WTC11 (cell line): Measurements from ENCODE around the gene LRRN4CL. TPM values are rescaled to one million over a fixed set of nuclear protein-coding genes. Genes with fewer than 3 reads are reported as not detected.
A peak's percentile ranks its signal among the peaks of the same experiment; 100 is the strongest.

Experiments
- CREB1 ChIP-seq: sonication (generic); formaldehyde crosslinking; IDR thresholded peaks from 2 replicates; pipeline ENCODE4 v1.8.0; 2023; ENCODE audit warnings: mild to moderate bottlenecking, missing genetic modification reagents
- FOXK1 ChIP-seq: sonication (generic); formaldehyde crosslinking; IDR thresholded peaks from 2 replicates; pipeline ENCODE4 v1.8.0; 2022; ENCODE audit warnings: mild to moderate bottlenecking, moderate library complexity, missing genetic modification reagents
- GABPB1 ChIP-seq: sonication (generic); formaldehyde crosslinking; IDR thresholded peaks from 2 replicates; pipeline ENCODE4 v1.8.1; 2023; ENCODE audit warnings: mild to moderate bottlenecking, missing genetic modification reagents
- GTF2I ChIP-seq: fragments of 250-450 bp; sonication (Bioruptor Pico); conservative IDR thresholded peaks from 2 replicates; pipeline ENCODE4 v1.4.0; 2021; ENCODE audit warnings: mild to moderate bottlenecking
- JAZF1 ChIP-seq: fragments of 250-450 bp; sonication (Bioruptor Pico); IDR thresholded peaks from 2 replicates; pipeline ENCODE4 v1.9.0; 2021; ENCODE audit warnings: moderate library complexity, mild to moderate bottlenecking, inconsistent platforms
- JUN ChIP-seq: sonication (generic); formaldehyde crosslinking; IDR thresholded peaks from 2 replicates; pipeline ENCODE4 v1.8.0; 2023; ENCODE audit warnings: mild to moderate bottlenecking, missing genetic modification reagents
- MXD4 ChIP-seq: fragments of 250-450 bp; sonication (Bioruptor Pico); IDR thresholded peaks from 2 replicates; pipeline ENCODE4 v1.8.0; 2021; ENCODE audit warnings: mild to moderate bottlenecking, moderate library complexity, borderline replicate concordance
- PRRX2 ChIP-seq: fragments of 250-450 bp; sonication (Bioruptor Pico); IDR thresholded peaks from 2 replicates; pipeline ENCODE4 v1.8.0; 2021; ENCODE audit warnings: mild to moderate bottlenecking
- SP1 ChIP-seq: sonication (generic); formaldehyde crosslinking; conservative IDR thresholded peaks from 2 replicates; pipeline ENCODE4 v1.8.1; 2022; ENCODE audit warnings: missing genetic modification reagents
- TEAD1 ChIP-seq: sonication (generic); formaldehyde crosslinking; IDR thresholded peaks from 2 replicates; pipeline ENCODE4 v1.8.0; 2022; ENCODE audit warnings: mild to moderate bottlenecking, missing genetic modification reagents
- ZNF138 ChIP-seq: sonication (generic); formaldehyde crosslinking; conservative IDR thresholded peaks from 2 replicates; pipeline ENCODE4 v1.8.1; 2022; ENCODE audit warnings: mild to moderate bottlenecking, moderate library complexity, missing genetic modification reagents
- total RNA-seq: library from RNA; stranded (reverse); gene quantifications from 3 replicates; pipeline ENCODE4 v1.2.3, GENCODE V29; 2021
- TF ChIP-seq, protein P1 (sequence below): fragments of 250-450 bp; sonication (Bioruptor Pico); IDR thresholded peaks from 2 replicates; pipeline ENCODE4 v1.9.0; 2021; ENCODE audit warnings: mild to moderate bottlenecking
- TF ChIP-seq, protein P2 (sequence below): sonication (generic); formaldehyde crosslinking; IDR thresholded peaks from 2 replicates; pipeline ENCODE4 v1.8.1; 2022; ENCODE audit warnings: low read depth, mild to moderate bottlenecking, moderate library complexity, missing genetic modification reagents, borderline replicate concordance
- TF ChIP-seq, protein P3 (sequence below): fragments of 250-450 bp; sonication (Bioruptor Pico); conservative IDR thresholded peaks from 2 replicates; pipeline ENCODE4 v1.9.0; 2021; ENCODE audit warnings: mild to moderate bottlenecking
- TF ChIP-seq, protein P4 (sequence below): sonication (generic); formaldehyde crosslinking; IDR thresholded peaks from 2 replicates; pipeline ENCODE4 v1.8.1; 2022; ENCODE audit warnings: low read depth, missing genetic modification reagents, borderline replicate concordance
- TF ChIP-seq, protein P5 (sequence below): sonication (generic); formaldehyde crosslinking; IDR thresholded peaks from 2 replicates; pipeline ENCODE4 v1.8.0; 2022; ENCODE audit warnings: missing genetic modification reagents
- TF ChIP-seq, protein P6 (sequence below): sonication (generic); formaldehyde crosslinking; IDR thresholded peaks from 2 replicates; pipeline ENCODE4 v1.8.1; 2022; ENCODE audit warnings: mild to moderate bottlenecking, missing genetic modification reagents, moderate library complexity, borderline replicate concordance
- TF ChIP-seq, protein P7 (sequence below): fragments of 250-450 bp; sonication (Bioruptor Pico); IDR thresholded peaks from 2 replicates; pipeline ENCODE4 v1.9.0; 2021; ENCODE audit warnings: mild to moderate bottlenecking, borderline replicate concordance
- TF ChIP-seq, protein P8 (sequence below): sonication (generic); formaldehyde crosslinking; IDR thresholded peaks from 2 replicates; pipeline ENCODE4 v1.8.1; 2023; ENCODE audit warnings: mild to moderate bottlenecking, missing genetic modification reagents

The LRRN4CL gene
- total RNA-seq, 1 experiment from 2014 or later: 0.39 TPM

DNA sequence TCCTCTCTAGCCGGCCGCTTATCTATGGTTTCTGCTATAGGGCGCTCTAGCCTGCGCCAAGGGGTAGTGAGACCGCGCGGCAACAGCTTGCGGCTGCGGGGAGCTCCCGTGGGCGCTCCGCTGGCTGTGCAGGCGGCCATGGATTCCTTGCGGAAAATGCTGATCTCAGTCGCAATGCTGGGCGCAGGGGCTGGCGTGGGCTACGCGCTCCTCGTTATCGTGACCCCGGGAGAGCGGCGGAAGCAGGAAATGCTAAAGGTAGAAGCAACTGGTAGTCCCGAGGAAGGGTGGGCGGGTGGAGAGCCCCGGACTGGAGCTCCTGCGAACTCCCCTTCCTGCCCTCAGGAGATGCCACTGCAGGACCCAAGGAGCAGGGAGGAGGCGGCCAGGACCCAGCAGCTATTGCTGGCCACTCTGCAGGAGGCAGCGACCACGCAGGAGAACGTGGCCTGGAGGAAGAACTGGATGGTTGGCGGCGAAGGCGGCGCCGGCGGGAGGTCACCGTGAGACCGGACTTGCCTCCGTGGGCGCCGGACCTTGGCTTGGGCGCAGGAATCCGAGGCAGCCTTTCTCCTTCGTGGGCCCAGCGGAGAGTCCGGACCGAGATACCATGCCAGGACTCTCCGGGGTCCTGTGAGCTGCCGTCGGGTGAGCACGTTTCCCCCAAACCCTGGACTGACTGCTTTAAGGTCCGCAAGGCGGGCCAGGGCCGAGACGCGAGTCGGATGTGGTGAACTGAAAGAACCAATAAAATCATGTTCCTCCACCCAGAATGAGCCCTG, 17.5 kb downstream of the LRRN4CL start, which contains the start of the genes LBHD1 and UQCC3 (continued):
- TF ChIP-seq, protein P1, sequence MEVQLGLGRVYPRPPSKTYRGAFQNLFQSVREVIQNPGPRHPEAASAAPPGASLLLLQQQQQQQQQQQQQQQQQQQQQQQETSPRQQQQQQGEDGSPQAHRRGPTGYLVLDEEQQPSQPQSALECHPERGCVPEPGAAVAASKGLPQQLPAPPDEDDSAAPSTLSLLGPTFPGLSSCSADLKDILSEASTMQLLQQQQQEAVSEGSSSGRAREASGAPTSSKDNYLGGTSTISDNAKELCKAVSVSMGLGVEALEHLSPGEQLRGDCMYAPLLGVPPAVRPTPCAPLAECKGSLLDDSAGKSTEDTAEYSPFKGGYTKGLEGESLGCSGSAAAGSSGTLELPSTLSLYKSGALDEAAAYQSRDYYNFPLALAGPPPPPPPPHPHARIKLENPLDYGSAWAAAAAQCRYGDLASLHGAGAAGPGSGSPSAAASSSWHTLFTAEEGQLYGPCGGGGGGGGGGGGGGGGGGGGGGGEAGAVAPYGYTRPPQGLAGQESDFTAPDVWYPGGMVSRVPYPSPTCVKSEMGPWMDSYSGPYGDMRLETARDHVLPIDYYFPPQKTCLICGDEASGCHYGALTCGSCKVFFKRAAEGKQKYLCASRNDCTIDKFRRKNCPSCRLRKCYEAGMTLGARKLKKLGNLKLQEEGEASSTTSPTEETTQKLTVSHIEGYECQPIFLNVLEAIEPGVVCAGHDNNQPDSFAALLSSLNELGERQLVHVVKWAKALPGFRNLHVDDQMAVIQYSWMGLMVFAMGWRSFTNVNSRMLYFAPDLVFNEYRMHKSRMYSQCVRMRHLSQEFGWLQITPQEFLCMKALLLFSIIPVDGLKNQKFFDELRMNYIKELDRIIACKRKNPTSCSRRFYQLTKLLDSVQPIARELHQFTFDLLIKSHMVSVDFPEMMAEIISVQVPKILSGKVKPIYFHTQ: no peak
- TF ChIP-seq JAZF1 (CRISPR knock-in tag): no peak
- TF ChIP-seq PRRX2: no peak
- no peak for TF ChIP-seq GTF2I (CRISPR knock-in tag)
- TF ChIP-seq, protein P2, sequence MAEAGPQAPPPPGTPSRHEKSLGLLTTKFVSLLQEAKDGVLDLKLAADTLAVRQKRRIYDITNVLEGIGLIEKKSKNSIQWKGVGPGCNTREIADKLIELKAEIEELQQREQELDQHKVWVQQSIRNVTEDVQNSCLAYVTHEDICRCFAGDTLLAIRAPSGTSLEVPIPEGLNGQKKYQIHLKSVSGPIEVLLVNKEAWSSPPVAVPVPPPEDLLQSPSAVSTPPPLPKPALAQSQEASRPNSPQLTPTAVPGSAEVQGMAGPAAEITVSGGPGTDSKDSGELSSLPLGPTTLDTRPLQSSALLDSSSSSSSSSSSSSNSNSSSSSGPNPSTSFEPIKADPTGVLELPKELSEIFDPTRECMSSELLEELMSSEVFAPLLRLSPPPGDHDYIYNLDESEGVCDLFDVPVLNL (CRISPR knock-in tag): no peak
- no peak for TF ChIP-seq JUN (CRISPR knock-in tag)
- TF ChIP-seq ZNF138 (CRISPR knock-in tag): no peak
- TF ChIP-seq, protein P3, sequence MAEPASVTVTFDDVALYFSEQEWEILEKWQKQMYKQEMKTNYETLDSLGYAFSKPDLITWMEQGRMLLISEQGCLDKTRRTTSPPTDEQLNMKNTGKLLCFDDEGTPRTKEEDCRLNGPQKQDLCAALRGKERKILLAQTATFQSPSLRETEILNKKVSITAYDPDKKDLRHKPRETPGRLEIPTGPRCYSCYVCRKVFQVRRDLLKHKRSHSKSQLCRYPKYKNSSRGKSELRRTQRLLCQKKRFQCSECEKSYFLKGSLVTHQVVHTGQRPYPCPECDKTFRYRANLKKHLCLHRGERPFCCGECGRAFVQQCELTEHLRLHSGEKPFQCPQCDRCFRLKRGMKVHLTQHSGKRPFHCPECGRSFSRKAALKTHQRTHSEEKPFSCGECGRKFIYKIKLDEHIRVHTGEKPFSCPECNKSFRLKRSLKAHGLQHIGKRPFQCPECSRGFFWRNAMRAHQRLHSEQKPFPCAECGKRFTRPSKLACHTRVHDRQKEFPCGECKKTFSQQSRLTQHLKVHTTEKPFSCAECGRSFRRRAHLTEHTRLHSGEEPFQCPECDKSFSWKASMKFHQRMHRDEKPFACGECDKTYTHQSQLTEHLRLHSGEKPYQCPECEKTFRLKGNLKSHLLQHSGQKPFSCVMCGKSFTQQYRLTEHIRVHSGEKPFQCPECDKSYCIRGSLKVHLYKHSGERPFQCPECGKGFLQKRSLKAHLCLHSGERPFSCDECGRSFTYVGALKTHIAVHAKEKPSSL: no peak
- TF ChIP-seq CREB1 (CRISPR knock-in tag): no peak
- TF ChIP-seq FOXK1 (CRISPR knock-in tag): peak; percentile 82
- no peak for TF ChIP-seq MXD4 (CRISPR knock-in tag)
- TF ChIP-seq, protein P4, sequence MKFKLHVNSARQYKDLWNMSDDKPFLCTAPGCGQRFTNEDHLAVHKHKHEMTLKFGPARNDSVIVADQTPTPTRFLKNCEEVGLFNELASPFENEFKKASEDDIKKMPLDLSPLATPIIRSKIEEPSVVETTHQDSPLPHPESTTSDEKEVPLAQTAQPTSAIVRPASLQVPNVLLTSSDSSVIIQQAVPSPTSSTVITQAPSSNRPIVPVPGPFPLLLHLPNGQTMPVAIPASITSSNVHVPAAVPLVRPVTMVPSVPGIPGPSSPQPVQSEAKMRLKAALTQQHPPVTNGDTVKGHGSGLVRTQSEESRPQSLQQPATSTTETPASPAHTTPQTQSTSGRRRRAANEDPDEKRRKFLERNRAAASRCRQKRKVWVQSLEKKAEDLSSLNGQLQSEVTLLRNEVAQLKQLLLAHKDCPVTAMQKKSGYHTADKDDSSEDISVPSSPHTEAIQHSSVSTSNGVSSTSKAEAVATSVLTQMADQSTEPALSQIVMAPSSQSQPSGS (CRISPR knock-in tag): peak; percentile 15; the same call in 1 of the 2 replicates
- TF ChIP-seq, protein P5, sequence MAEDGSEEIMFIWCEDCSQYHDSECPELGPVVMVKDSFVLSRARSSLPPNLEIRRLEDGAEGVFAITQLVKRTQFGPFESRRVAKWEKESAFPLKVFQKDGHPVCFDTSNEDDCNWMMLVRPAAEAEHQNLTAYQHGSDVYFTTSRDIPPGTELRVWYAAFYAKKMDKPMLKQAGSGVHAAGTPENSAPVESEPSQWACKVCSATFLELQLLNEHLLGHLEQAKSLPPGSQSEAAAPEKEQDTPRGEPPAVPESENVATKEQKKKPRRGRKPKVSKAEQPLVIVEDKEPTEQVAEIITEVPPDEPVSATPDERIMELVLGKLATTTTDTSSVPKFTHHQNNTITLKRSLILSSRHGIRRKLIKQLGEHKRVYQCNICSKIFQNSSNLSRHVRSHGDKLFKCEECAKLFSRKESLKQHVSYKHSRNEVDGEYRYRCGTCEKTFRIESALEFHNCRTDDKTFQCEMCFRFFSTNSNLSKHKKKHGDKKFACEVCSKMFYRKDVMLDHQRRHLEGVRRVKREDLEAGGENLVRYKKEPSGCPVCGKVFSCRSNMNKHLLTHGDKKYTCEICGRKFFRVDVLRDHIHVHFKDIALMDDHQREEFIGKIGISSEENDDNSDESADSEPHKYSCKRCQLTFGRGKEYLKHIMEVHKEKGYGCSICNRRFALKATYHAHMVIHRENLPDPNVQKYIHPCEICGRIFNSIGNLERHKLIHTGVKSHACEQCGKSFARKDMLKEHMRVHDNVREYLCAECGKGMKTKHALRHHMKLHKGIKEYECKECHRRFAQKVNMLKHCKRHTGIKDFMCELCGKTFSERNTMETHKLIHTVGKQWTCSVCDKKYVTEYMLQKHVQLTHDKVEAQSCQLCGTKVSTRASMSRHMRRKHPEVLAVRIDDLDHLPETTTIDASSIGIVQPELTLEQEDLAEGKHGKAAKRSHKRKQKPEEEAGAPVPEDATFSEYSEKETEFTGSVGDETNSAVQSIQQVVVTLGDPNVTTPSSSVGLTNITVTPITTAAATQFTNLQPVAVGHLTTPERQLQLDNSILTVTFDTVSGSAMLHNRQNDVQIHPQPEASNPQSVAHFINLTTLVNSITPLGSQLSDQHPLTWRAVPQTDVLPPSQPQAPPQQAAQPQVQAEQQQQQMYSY: 0 out of 2 replicates have a peak, but pooled peaks have one; percentile 34
- TF ChIP-seq, protein P6, sequence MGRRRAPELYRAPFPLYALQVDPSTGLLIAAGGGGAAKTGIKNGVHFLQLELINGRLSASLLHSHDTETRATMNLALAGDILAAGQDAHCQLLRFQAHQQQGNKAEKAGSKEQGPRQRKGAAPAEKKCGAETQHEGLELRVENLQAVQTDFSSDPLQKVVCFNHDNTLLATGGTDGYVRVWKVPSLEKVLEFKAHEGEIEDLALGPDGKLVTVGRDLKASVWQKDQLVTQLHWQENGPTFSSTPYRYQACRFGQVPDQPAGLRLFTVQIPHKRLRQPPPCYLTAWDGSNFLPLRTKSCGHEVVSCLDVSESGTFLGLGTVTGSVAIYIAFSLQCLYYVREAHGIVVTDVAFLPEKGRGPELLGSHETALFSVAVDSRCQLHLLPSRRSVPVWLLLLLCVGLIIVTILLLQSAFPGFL (CRISPR knock-in tag): no peak
- TF ChIP-seq, protein P7, sequence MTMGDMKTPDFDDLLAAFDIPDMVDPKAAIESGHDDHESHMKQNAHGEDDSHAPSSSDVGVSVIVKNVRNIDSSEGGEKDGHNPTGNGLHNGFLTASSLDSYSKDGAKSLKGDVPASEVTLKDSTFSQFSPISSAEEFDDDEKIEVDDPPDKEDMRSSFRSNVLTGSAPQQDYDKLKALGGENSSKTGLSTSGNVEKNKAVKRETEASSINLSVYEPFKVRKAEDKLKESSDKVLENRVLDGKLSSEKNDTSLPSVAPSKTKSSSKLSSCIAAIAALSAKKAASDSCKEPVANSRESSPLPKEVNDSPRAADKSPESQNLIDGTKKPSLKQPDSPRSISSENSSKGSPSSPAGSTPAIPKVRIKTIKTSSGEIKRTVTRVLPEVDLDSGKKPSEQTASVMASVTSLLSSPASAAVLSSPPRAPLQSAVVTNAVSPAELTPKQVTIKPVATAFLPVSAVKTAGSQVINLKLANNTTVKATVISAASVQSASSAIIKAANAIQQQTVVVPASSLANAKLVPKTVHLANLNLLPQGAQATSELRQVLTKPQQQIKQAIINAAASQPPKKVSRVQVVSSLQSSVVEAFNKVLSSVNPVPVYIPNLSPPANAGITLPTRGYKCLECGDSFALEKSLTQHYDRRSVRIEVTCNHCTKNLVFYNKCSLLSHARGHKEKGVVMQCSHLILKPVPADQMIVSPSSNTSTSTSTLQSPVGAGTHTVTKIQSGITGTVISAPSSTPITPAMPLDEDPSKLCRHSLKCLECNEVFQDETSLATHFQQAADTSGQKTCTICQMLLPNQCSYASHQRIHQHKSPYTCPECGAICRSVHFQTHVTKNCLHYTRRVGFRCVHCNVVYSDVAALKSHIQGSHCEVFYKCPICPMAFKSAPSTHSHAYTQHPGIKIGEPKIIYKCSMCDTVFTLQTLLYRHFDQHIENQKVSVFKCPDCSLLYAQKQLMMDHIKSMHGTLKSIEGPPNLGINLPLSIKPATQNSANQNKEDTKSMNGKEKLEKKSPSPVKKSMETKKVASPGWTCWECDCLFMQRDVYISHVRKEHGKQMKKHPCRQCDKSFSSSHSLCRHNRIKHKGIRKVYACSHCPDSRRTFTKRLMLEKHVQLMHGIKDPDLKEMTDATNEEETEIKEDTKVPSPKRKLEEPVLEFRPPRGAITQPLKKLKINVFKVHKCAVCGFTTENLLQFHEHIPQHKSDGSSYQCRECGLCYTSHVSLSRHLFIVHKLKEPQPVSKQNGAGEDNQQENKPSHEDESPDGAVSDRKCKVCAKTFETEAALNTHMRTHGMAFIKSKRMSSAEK (CRISPR knock-in tag): no peak
- TF ChIP-seq GABPB1 (CRISPR knock-in tag): no peak; the same call in 1 of the 2 replicates
- TF ChIP-seq TEAD1 (CRISPR knock-in tag): no peak
- TF ChIP-seq, protein P8, sequence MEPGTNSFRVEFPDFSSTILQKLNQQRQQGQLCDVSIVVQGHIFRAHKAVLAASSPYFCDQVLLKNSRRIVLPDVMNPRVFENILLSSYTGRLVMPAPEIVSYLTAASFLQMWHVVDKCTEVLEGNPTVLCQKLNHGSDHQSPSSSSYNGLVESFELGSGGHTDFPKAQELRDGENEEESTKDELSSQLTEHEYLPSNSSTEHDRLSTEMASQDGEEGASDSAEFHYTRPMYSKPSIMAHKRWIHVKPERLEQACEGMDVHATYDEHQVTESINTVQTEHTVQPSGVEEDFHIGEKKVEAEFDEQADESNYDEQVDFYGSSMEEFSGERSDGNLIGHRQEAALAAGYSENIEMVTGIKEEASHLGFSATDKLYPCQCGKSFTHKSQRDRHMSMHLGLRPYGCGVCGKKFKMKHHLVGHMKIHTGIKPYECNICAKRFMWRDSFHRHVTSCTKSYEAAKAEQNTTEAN (CRISPR knock-in tag): peak; percentile 82
- peak; percentile 73 for TF ChIP-seq SP1 (CRISPR knock-in tag)
